SK-N-SH (cell line): Measurements from ENCODE around the gene PDE4D. TPM values are rescaled to one million over a fixed set of nuclear protein-coding genes. Genes with fewer than 3 reads are reported as not detected.
A peak's percentile ranks its signal among the peaks of the same experiment; 100 is the strongest.

ENCODE experiments used
- CTCF ChIA-PET: fragments of 300-600, 350-600 bp; formaldehyde crosslinking; extraction: SDS; loops from one replicate; lab custom pipeline; 2021; lab: Yijun Ruan, JAX
- POLR2A ChIA-PET: fragments of 350-600 bp; sonication (Branson Sonifier 250); formaldehyde crosslinking; extraction: SDS; loops from one replicate; lab custom pipeline; 2020; ENCODE audit warnings: antibody characterized with exemption, inconsistent platforms; lab: Yijun Ruan, JAX
- DNase-seq: peaks from one replicate; pipeline ENCODE4 v3.0.0; 2012
- H2AFZ ChIP-seq: fragments of 200-600 bp; sonication (generic); 2 replicates; pipeline ENCODE4 v1.8.1; 2016; ENCODE audit warnings: antibody characterized with exemption, mild to moderate bottlenecking, low read depth
- H3F3A ChIP-seq: fragments of 200-600 bp; sonication (generic); replicated peaks from 2 replicates; pipeline ENCODE3; 2016; ENCODE audit warnings: antibody characterized with exemption, mild to moderate bottlenecking; ENCODE audit not compliant: insufficient read depth
- H3K27ac ChIP-seq, 2 experiments: fragments of 200-500 bp in 1 of 2; fragments of 200-600 bp in 1 of 2; sonication (Bioruptor generic) in 1 of 2; sonication (generic), shearing (Covaris generic) in 1 of 2; 2 replicates each; pipeline versions ENCODE4 v1.5.1 to v1.6.1; 2014 to 2016; ENCODE audit warnings: low read depth in 2 of 2, inconsistent platforms in 1 of 2, low read length in 1 of 2, mild to moderate bottlenecking in 1 of 2, mixed read lengths in 1 of 2
- H3K27me3 ChIP-seq: fragments of 200-600 bp; sonication (generic), shearing (Covaris generic); 2 replicates; pipeline ENCODE4 v1.6.1; 2016; ENCODE audit warnings: mixed run types; ENCODE audit not compliant: insufficient read depth
- H3K36me3 ChIP-seq, 2 experiments: fragments of 200-500 bp in 1 of 2; fragments of 200-600 bp in 1 of 2; sonication (Bioruptor generic) in 1 of 2; sonication (generic) in 1 of 2; replicated peaks in 1 of 2; 2 replicates each; pipeline versions ENCODE3 to v1.5.1; 2014 to 2016; ENCODE audit warnings: low read length in 1 of 2, mild to moderate bottlenecking in 1 of 2; ENCODE audit not compliant: insufficient read depth in 2 of 2, control insufficient read depth in 1 of 2
- H3K4me1 ChIP-seq, 2 experiments: fragments of 200-500 bp in 1 of 2; fragments of 200-600 bp in 1 of 2; sonication (Bioruptor generic) in 1 of 2; sonication (generic), shearing (Covaris generic) in 1 of 2; 2 replicates each; pipeline versions ENCODE4 v1.5.1 to v1.6.1; 2014 to 2016; ENCODE audit warnings: low read depth in 1 of 2, low read length in 1 of 2, mixed run types in 1 of 2; ENCODE audit not compliant: insufficient read depth in 2 of 2, control insufficient read depth in 1 of 2
- H3K4me2 ChIP-seq: fragments of 200-600 bp; sonication (generic), shearing (Covaris generic); 2 replicates; pipeline ENCODE4 v1.6.1; 2017; ENCODE audit warnings: mixed run types
- H3K4me3 ChIP-seq, 2 experiments: fragments of 200-500 bp in 1 of 2; fragments of 200-600 bp in 1 of 2; sonication (Bioruptor generic) in 1 of 2; sonication (generic), shearing (Covaris generic) in 1 of 2; 2 replicates each; pipeline versions ENCODE4 v1.5.1 to v1.8.1; 2014 to 2016; ENCODE audit warnings: low read depth in 2 of 2, inconsistent platforms in 1 of 2, low read length in 1 of 2, mild to moderate bottlenecking in 1 of 2, mixed read lengths in 1 of 2, moderate library complexity in 1 of 2
- H3K79me2 ChIP-seq: fragments of 200-600 bp; sonication (generic); 2 replicates; pipeline ENCODE4 v1.8.1; 2017; ENCODE audit warnings: mild to moderate bottlenecking; ENCODE audit not compliant: insufficient read depth
- H3K9ac ChIP-seq: fragments of 200-600 bp; sonication (generic); 2 replicates; pipeline ENCODE4 v1.6.1; 2017; ENCODE audit warnings: mixed run types
- H3K9me2 ChIP-seq: fragments of 200-600 bp; sonication (generic); 2 replicates; pipeline ENCODE4 v1.6.1; 2017; ENCODE audit warnings: mixed run types
- H3K9me3 ChIP-seq: fragments of 200-600 bp; sonication (generic); 2 replicates; pipeline ENCODE4 v1.6.1; 2017; ENCODE audit warnings: mixed run types, mild to moderate bottlenecking, moderate library complexity
- H4K20me1 ChIP-seq: fragments of 200-600 bp; sonication (generic); 2 replicates; pipeline ENCODE4 v1.6.1; 2017; ENCODE audit warnings: mild to moderate bottlenecking, mixed run types; ENCODE audit not compliant: insufficient read depth
- CHD2 ChIP-seq: fragments of 150-350 bp; IDR thresholded peaks from 2 replicates; pipeline ENCODE4 v1.6.1; 2018; ENCODE audit warnings: low read length; ENCODE audit not compliant: partially characterized antibody
- EP300 ChIP-seq, 2 experiments: IDR thresholded peaks; 2 replicates each; pipeline versions ENCODE4 v1.4.0 to v1.6.1; 2012; ENCODE audit warnings: borderline replicate concordance in 1 of 2, low read depth in 1 of 2, low read length in 1 of 2
- EZH2phosphoT487 ChIP-seq: fragments of 200-600 bp; sonication (generic); IDR thresholded peaks from 2 replicates; pipeline ENCODE4 v1.6.1; 2017; ENCODE audit warnings: low read depth, mixed run types, mild to moderate bottlenecking, antibody characterized with exemption, moderate library complexity, borderline replicate concordance
- FOXJ3 ChIP-seq: sonication (generic); formaldehyde crosslinking; IDR thresholded peaks from 2 replicates; pipeline ENCODE4 v1.5.1; 2020; ENCODE audit warnings: mild to moderate bottlenecking, missing genetic modification reagents
- FOXM1 ChIP-seq: IDR thresholded peaks from 2 replicates; pipeline ENCODE4 v1.4.0; 2012; ENCODE audit warnings: low read depth, mild to moderate bottlenecking
- GABPA ChIP-seq: IDR thresholded peaks from 2 replicates; pipeline ENCODE4 v1.4.0; 2012; ENCODE audit warnings: low read depth, mild to moderate bottlenecking
- GATA2 ChIP-seq: sonication (generic); formaldehyde crosslinking; IDR thresholded peaks from 2 replicates; pipeline ENCODE4 v1.5.0; 2020; ENCODE audit warnings: mild to moderate bottlenecking, missing genetic modification reagents
- MAX ChIP-seq: IDR thresholded peaks from 2 replicates; pipeline ENCODE4 v1.4.0; 2012; ENCODE audit warnings: low read depth
- MEF2A ChIP-seq: IDR thresholded peaks from 2 replicates; pipeline ENCODE4 v1.4.0; 2012; ENCODE audit warnings: low read depth, borderline replicate concordance
- MXI1 ChIP-seq: IDR thresholded peaks from 2 replicates; pipeline ENCODE4 v1.6.1; 2012; ENCODE audit warnings: mild to moderate bottlenecking, low read depth, low read length, improper control_type of control experiment
- RAD21 ChIP-seq: IDR thresholded peaks from 2 replicates; pipeline ENCODE4 v1.6.1; 2012; ENCODE audit warnings: mild to moderate bottlenecking, low read length
- RFX5 ChIP-seq: IDR thresholded peaks from 2 replicates; pipeline ENCODE4 v1.6.1; 2012; ENCODE audit warnings: mild to moderate bottlenecking, improper control_type of control experiment, low read length
- RXRA ChIP-seq: IDR thresholded peaks from 2 replicates; pipeline ENCODE4 v1.4.0; 2012; ENCODE audit warnings: low read depth, mild to moderate bottlenecking, borderline replicate concordance
- SIN3A ChIP-seq: IDR thresholded peaks from 2 replicates; pipeline ENCODE4 v1.6.1; 2012; ENCODE audit warnings: low read depth, mild to moderate bottlenecking, low read length, moderate library complexity, borderline replicate concordance
- SMC3 ChIP-seq: IDR thresholded peaks from 2 replicates; pipeline ENCODE4 v1.6.1; 2012; ENCODE audit warnings: low read depth, low read length, improper control_type of control experiment
- TAF1 ChIP-seq: IDR thresholded peaks from 2 replicates; pipeline ENCODE4 v1.6.1; 2012; ENCODE audit warnings: low read depth, mild to moderate bottlenecking, low read length, moderate library complexity, borderline replicate concordance
- USF1 ChIP-seq: IDR thresholded peaks from 2 replicates; pipeline ENCODE4 v1.4.0; 2012; ENCODE audit warnings: low read depth, borderline replicate concordance
- WGBS: methylation state at CpG from one replicate; pipeline ENCODE4 v1.1.6; 2017; ENCODE audit warnings: low lambda C conversion rate; 5-methylcytosine and 5-hydroxymethylcytosine counted together
- polyA plus RNA-seq, 3 experiments: library from polyadenylated mRNA; depleted of rRNA; stranded (reverse); fragments of >200 nt; gene quantifications; 2 replicates each; pipeline ENCODE4 v1.2.3, GENCODE V29; 2012
- TF ChIP-seq, protein P1 (sequence below): fragments of 150-350 bp; IDR thresholded peaks from 2 replicates; pipeline ENCODE4 v1.6.1; 2016; ENCODE audit warnings: mild to moderate bottlenecking, low read depth, low read length
- TF ChIP-seq, protein P2 (sequence below): IDR thresholded peaks from 2 replicates; pipeline ENCODE4; 2012
- TF ChIP-seq, protein P3 (sequence below): fragments of 150-350 bp; IDR thresholded peaks from 2 replicates; pipeline ENCODE4 v1.6.1; 2017; ENCODE audit warnings: antibody characterized with exemption, low read length, low read depth, borderline replicate concordance

The PDE4D gene
- polyA plus RNA-seq, 1 of the 3 experiments (the other 2 are of a cell fraction): 2.4 TPM

DNA sequence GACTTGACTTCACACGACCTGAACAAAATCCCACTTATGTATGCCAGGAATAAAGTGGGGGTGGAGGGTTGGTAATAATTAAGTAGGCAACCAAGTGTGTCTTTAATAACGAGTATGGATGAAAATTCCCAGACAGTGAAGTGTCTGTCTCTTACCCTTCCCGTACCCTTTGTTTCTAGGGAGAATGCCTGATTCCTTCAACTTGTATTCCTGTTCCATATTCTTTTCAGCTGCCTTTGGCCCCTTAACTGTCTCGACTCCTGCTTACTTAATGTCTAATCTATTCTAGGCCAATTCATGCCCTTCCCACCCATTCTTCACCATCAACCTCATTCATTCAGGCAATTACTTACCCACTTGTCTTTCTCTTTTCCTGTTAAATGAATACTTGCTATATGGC is 930.2 kb downstream of the PDE4D start:
- ChIA-PET POLR2A (no interaction called here), CTCF (no interaction called here)
- no peak overlapping the region for H3K27ac ChIP-seq
- 25% methylated on average over 4 of the region's 4 CpGs for WGBS
- 0 out of 2 replicates have a peak overlapping the region, but pooled peaks have one; percentile 1 for H2AFZ ChIP-seq
- TF ChIP-seq SIN3A (no peak), GATA2 (CRISPR knock-in tag) (no peak), RXRA (no peak), GABPA (no peak), USF1 (no peak), EP300 (IDR thresholded peaks at IDR 0.05; ENCODE audit: borderline replicate concordance in 1 of 2, low read depth in 1 of 2, low read length in 1 of 2) (no peak), FOXM1 (no peak), RFX5 (no peak), EZH2phosphoT487 (no peak), FOXJ3 (no peak), MXI1 (no peak), CHD2 (no peak), TAF1 (no peak), MAX (no peak), SMC3 (no peak), MEF2A (no peak), RAD21 (no peak)
- TF ChIP-seq, protein P1, sequence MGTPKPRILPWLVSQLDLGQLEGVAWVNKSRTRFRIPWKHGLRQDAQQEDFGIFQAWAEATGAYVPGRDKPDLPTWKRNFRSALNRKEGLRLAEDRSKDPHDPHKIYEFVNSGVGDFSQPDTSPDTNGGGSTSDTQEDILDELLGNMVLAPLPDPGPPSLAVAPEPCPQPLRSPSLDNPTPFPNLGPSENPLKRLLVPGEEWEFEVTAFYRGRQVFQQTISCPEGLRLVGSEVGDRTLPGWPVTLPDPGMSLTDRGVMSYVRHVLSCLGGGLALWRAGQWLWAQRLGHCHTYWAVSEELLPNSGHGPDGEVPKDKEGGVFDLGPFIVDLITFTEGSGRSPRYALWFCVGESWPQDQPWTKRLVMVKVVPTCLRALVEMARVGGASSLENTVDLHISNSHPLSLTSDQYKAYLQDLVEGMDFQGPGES: no peak
- TF ChIP-seq, protein P2, sequence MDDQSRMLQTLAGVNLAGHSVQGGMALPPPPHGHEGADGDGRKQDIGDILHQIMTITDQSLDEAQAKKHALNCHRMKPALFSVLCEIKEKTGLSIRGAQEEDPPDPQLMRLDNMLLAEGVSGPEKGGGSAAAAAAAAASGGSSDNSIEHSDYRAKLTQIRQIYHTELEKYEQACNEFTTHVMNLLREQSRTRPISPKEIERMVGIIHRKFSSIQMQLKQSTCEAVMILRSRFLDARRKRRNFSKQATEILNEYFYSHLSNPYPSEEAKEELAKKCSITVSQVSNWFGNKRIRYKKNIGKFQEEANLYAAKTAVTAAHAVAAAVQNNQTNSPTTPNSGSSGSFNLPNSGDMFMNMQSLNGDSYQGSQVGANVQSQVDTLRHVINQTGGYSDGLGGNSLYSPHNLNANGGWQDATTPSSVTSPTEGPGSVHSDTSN: no peak
- TF ChIP-seq, protein P3, sequence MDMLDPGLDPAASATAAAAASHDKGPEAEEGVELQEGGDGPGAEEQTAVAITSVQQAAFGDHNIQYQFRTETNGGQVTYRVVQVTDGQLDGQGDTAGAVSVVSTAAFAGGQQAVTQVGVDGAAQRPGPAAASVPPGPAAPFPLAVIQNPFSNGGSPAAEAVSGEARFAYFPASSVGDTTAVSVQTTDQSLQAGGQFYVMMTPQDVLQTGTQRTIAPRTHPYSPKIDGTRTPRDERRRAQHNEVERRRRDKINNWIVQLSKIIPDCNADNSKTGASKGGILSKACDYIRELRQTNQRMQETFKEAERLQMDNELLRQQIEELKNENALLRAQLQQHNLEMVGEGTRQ: no peak
- no peak overlapping the region for H3K4me3 ChIP-seq
- no peak overlapping the region for H3K9ac ChIP-seq
- H3K79me2 ChIP-seq: no peaks in the 10 kb centered on the region
- no peak overlapping the region for H3K4me2 ChIP-seq
- no peaks in the 10 kb centered on the region for H3K9me3 ChIP-seq
- no peaks in the 10 kb centered on the region for H3K4me1 ChIP-seq
- no peaks in the 10 kb centered on the region for H4K20me1 ChIP-seq
- H3F3A ChIP-seq: no peaks in the 10 kb centered on the region
- DNase-seq: no peak
- H3K27me3 ChIP-seq: no peaks in the 10 kb centered on the region
- H3K9me2 ChIP-seq: no peaks in the 10 kb centered on the region
- no peaks in the 10 kb centered on the region for H3K36me3 ChIP-seq
